Activated CD4-positive, alpha-beta memory T cell treated with anti-CD3 and anti-CD28 coated beads for 36 hours (primary cell): ENCODE data around the gene BFSP1. TPM values are rescaled to one million over a fixed set of nuclear protein-coding genes. Genes with fewer than 3 reads are reported as not detected.
A peak's percentile ranks its signal among the peaks of the same experiment; 100 is the strongest.

Experiments used
- CTCF ChIA-PET: fragments of 350-600 bp; sonication (Branson Sonifier 250); formaldehyde crosslinking; loops from one replicate; lab custom pipeline; 2021; ENCODE audit warnings: antibody characterized with exemption, inconsistent platforms; lab: Charles Lee
- POLR2A ChIA-PET: fragments of 350-600 bp; sonication (Branson Sonifier 250); formaldehyde crosslinking; loops from one replicate; lab custom pipeline; 2021; ENCODE audit warnings: antibody characterized with exemption; lab: Charles Lee
- DNase-seq: peaks from one replicate; pipeline ENCODE4 v3.0.0-alpha.2; 2020
- H3K27ac Mint-ChIP-seq: one replicate; pipeline ENCODE4 v1.8.0; 2021; ENCODE audit warnings: mixed read lengths
- H3K27me3 Mint-ChIP-seq: one replicate; pipeline ENCODE4 v1.8.0; 2021; ENCODE audit warnings: mixed read lengths
- H3K36me3 Mint-ChIP-seq: one replicate; pipeline ENCODE4 v1.8.0; 2021; ENCODE audit warnings: mixed read lengths
- H3K4me1 Mint-ChIP-seq: one replicate; pipeline ENCODE4 v1.8.0; 2021; ENCODE audit warnings: low read depth, mixed read lengths
- H3K4me3 Mint-ChIP-seq: one replicate; pipeline ENCODE4 v1.8.0; 2021; ENCODE audit warnings: mild to moderate bottlenecking, mixed read lengths
- H3K9me3 Mint-ChIP-seq: one replicate; pipeline ENCODE4 v1.8.0; 2021; ENCODE audit warnings: mixed read lengths
- intact Hi-C: fragments of 100-400 bp; cut with micrococcal nuclease; formaldehyde crosslinking; loops from one replicate; pipeline ENCODE4 v1.15.1; 2023
- total RNA-seq, 2 experiments: library from RNA; stranded (reverse); gene quantifications; one replicate each; pipeline ENCODE4 v1.2.3, GENCODE V29; 2021

Gene BFSP1
- total RNA-seq, 2 experiments from 2014 or later: 0.34 to 0.36 TPM

DNA sequence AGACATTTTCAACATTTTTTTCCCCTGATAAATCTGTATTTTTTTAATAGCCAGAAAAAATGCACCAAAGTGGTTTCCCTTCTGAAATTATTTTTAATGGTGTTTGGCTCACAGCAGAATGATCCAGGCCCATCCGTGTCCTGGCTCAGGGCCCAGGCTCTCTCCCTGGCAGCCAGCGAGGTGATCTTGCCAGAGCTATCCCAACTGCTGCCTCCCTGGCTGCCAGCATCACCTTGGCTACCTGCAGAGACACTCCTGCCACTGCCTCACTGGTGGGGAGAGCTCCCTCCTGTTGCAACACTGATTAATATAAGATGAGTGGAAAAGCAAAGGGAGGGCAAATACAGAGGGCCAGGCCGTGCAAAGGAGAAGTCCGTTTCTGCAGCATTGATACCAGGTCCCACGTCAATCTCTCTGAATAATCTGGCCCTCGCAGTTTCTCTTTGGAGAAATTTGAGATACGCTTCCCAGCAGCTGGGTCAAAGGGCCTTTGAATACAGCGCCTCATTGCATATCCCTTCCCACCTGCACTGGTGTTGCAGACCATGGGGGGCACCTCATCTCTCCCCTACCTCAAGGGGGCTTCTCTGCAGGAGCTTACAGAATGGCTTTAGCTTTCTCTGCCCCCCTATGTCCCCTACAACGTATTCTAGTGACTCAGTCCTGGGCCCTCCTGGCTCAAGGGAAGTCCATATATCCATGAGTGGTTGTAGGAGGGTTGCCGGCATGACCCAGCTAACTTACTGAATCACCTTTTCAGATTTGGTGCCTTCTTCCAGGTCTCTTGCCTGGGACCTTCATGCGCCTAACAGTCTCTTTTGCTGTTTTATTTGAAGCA is 25.9 kb upstream of the BFSP1 start:
- H3K27me3 Mint-ChIP-seq: no peaks in the 10 kb centered on the region
- intact Hi-C loops: no loop called here
- no peak overlapping the region for H3K4me3 Mint-ChIP-seq
- no peak overlapping the region for H3K27ac Mint-ChIP-seq
- no peak for DNase-seq
- ChIA-PET POLR2A (interaction anchor here (1.1 to 2.0 kb wide), 2 partner anchors 14 to 54 kb away, joined by 3 to 14 read pairs; partner anchors contain the start of gene DSTN), CTCF (interaction anchor here (0.7 to 2.9 kb wide), 4 partner anchors 14 to 126 kb away, joined by 3 to 12 read pairs (median 5); partner anchors contain the start of gene DSTN)
- no peaks in the 10 kb centered on the region for H3K9me3 Mint-ChIP-seq
- no peaks in the 10 kb centered on the region for H3K36me3 Mint-ChIP-seq
- H3K4me1 Mint-ChIP-seq: peaks cover 38% of the 10 kb centered on the region

- no peak for DNase-seq
- H3K4me3 Mint-ChIP-seq: no peak overlapping the region
- POLR2A ChIA-PET: no interaction called here
- H3K27me3 Mint-ChIP-seq: no peaks in the 10 kb centered on the region
- CTCF ChIA-PET: no interaction called here
- peaks cover 24% of the 10 kb centered on the region for H3K4me1 Mint-ChIP-seq
- no peaks in the 10 kb centered on the region for H3K36me3 Mint-ChIP-seq
- H3K27ac Mint-ChIP-seq: no peak overlapping the region
- intact Hi-C loops: no loop called here
- no peaks in the 10 kb centered on the region for H3K9me3 Mint-ChIP-seq
These were observed 23.9 kb upstream of the BFSP1 start for GRCh38 chr20:17555106-17555505.

DNA sequence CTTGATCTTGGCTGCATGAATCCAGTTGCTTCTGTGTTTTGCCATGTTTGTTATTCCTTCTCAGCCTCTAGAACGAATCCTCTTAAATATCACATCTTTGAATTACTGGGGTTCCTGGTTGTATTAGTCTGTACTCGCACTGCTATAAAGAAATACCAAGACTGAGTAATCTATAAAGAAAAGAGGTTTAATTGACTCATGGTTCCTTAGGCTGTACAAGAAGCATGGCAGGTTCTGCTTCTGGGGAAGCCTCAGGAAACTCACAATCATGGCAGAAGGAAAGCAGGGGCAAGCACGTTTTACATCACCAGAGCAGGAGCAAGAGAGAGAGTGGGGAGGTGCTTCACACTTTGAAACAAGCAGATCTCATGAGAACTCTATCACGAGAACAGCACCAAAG is 18.0 kb upstream of the BFSP1 start:
- intact Hi-C loops: no loop called here
- Mint-ChIP-seq H3K36me3 (no peaks in the 10 kb centered on the region), H3K4me1 (no peaks in the 10 kb centered on the region), H3K27me3 (peaks cover 4% of the 10 kb centered on the region), H3K4me3 (no peak overlapping the region), H3K9me3 (no peaks in the 10 kb centered on the region), H3K27ac (no peak overlapping the region)
- ChIA-PET CTCF (no interaction called here), POLR2A (no interaction called here)
- no peak for DNase-seq

DNA sequence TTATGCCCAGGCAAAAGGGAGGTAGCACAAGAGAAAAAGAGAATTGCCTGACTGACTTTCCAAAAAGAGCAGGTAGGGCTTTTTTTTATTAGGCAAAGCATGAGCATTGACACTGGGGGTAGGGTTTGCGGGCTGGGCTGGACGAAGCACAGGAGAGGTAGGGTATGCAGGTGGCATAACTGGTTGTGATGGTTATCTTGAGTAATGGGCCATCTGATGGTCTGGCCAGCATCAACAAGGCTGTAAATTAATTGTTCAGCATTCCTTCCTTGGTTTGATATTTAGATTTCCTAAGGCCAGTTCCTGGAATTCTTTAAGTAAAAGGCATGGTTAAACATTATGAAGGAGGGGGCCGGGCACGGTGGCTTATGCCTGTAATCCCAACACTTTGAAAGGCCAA is 13.9 kb upstream of the BFSP1 start:
- H3K27me3 Mint-ChIP-seq: peaks cover 12% of the 10 kb centered on the region
- no peaks in the 10 kb centered on the region for H3K4me1 Mint-ChIP-seq
- H3K27ac Mint-ChIP-seq: no peak overlapping the region
- H3K36me3 Mint-ChIP-seq: no peaks in the 10 kb centered on the region
- H3K4me3 Mint-ChIP-seq: no peak overlapping the region
- no peak for DNase-seq
- H3K9me3 Mint-ChIP-seq: no peaks in the 10 kb centered on the region
- POLR2A ChIA-PET: no interaction called here
- CTCF ChIA-PET: interaction anchor here (0.5 kb wide), 1 partner anchor 8 kb away, joined by 3 read pairs; no protein-coding TSS in a partner anchor
- intact Hi-C loops: no loop called here

DNA sequence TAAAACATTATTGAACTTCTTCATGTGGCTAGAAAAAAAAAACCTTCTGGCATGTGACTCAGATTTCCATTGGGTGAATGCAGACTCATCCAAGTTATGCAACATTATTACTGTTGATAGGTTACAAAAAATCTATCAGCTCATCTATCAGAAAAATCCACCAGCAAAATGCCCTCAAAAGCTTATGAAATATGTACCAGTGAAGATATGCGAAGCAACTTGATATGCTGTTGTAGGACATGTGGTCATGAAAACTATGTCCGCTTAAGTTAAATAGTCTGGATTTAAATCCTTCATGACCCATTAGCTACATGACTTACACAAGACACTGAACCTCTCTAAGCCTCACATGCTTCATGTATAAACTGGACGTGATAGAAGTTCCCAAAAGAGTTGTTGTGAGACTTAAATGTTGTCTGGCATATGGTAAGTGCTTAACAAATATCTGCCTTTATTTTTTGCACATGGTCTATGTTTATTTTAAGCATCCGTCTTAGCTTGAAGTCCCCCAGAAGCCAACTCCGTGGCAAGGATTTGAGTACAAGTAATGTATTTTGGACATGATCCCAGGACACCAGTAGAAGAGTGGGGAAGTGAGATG is 12.5 kb upstream of the BFSP1 start:
- no peaks in the 10 kb centered on the region for H3K9me3 Mint-ChIP-seq
- POLR2A ChIA-PET: no interaction called here
- no peak overlapping the region for H3K27ac Mint-ChIP-seq
- DNase-seq: no peak
- CTCF ChIA-PET: interaction anchor here (0.8 kb wide), 1 partner anchor 39 kb away, joined by 3 read pairs; no protein-coding TSS in a partner anchor
- H3K4me1 Mint-ChIP-seq: peaks cover 2% of the 10 kb centered on the region
- H3K36me3 Mint-ChIP-seq: no peaks in the 10 kb centered on the region
- peaks cover 10% of the 10 kb centered on the region for H3K27me3 Mint-ChIP-seq
- intact Hi-C loops: no loop called here
- H3K4me3 Mint-ChIP-seq: no peak overlapping the region

DNA sequence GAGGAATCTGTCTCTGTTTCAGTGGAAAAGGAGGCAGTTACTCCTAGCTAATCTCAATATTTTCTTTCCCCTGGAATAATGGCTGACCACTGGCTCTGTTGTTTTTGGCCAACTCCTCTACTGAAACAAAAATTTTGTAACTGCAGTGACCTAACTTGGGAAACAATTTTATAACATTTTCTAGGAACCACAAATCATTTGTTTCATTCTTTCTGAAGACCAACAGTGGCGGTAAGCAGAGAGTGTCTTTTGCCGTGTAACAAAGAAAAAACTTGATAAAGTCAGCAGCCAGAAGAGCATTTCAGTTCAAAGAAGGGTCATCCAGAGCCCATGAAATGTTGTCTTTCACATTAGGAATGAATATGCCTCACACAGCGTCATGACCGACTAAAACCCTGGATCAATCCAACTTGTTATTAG is 11.8 kb upstream of the BFSP1 start:
- intact Hi-C loops: no loop called here
- ChIA-PET POLR2A (no interaction called here), CTCF (interaction anchor here (0.8 kb wide), 1 partner anchor 39 kb away, joined by 3 read pairs; no protein-coding TSS in a partner anchor)
- no peak overlapping the region for H3K27ac Mint-ChIP-seq
- H3K4me1 Mint-ChIP-seq: peaks cover 4% of the 10 kb centered on the region
- no peak for DNase-seq
- no peaks in the 10 kb centered on the region for H3K9me3 Mint-ChIP-seq
- peaks cover 10% of the 10 kb centered on the region for H3K27me3 Mint-ChIP-seq
- H3K4me3 Mint-ChIP-seq: no peak overlapping the region
- no peaks in the 10 kb centered on the region for H3K36me3 Mint-ChIP-seq

DNA sequence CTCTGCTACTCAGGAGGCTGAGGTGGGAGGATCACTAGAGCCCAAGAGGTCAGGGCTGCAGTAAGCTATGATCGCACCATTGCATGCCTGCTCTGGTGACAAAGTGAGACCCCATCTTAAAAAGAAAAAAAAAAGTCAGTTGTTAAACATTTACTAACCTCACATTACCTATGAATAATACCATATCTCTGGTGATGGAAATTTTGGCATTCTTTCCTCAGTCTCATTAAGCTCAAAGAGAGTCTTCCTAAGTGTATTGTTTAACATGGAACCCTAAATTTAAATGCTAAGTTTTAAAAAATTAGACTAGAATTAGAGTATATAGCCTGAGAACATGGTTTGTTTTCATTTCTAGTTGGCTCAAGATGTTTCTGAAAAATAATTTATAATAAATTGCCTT is 11.3 kb upstream of the BFSP1 start:
- intact Hi-C loops: no loop called here
- Mint-ChIP-seq H3K4me1 (peaks cover 7% of the 10 kb centered on the region), H3K36me3 (no peaks in the 10 kb centered on the region), H3K4me3 (no peak overlapping the region), H3K27me3 (peaks cover 13% of the 10 kb centered on the region), H3K9me3 (no peaks in the 10 kb centered on the region), H3K27ac (no peak overlapping the region)
- DNase-seq: no peak
- ChIA-PET CTCF (interaction anchor here (0.6 to 0.9 kb wide), 2 partner anchors 38 to 111 kb away, joined by 3 to 4 read pairs; no protein-coding TSS in a partner anchor), POLR2A (interaction anchor here (0.6 kb wide), 1 partner anchor 426 kb away, joined by 6 read pairs; the partner anchor contains the start of gene MGME1)

DNA sequence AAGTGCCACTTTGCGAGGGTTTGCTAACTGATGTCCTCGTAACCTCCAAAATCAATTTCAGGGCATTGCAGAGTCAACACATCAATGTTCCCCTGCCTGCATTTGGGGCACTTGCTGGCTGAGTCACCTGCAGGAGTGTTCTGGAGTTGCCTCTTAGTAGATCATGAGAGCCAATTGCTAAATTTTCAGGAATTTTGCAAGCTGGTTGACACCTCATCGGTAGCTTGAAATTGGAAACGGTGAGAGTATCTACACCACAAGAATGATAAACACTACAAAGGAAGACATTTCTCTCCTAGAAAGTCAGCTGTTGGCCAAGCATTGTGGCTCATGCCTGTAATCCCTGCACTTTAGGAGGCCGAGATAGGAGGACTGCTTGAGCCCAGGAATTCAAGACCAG is 10.8 kb upstream of the BFSP1 start:
- Mint-ChIP-seq H3K27ac (no peak overlapping the region), H3K4me3 (no peak overlapping the region), H3K9me3 (no peaks in the 10 kb centered on the region), H3K36me3 (no peaks in the 10 kb centered on the region), H3K27me3 (peaks cover 13% of the 10 kb centered on the region), H3K4me1 (peaks cover 7% of the 10 kb centered on the region)
- no peak for DNase-seq
- CTCF ChIA-PET: interaction anchor here (0.6 to 0.9 kb wide), 2 partner anchors 37 to 110 kb away, joined by 3 to 4 read pairs; no protein-coding TSS in a partner anchor
- intact Hi-C loops: no loop called here
- POLR2A ChIA-PET: interaction anchor here (0.6 kb wide), 1 partner anchor 427 kb away, joined by 6 read pairs; the partner anchor contains the start of gene MGME1

- no peak for DNase-seq
- ChIA-PET POLR2A (no interaction called here), CTCF (interaction anchor here (0.9 to 1.9 kb wide), 2 partner anchors 37 to 38 kb away, joined by 4 read pairs; no protein-coding TSS in a partner anchor)
- Mint-ChIP-seq H3K4me1 (peaks cover 7% of the 10 kb centered on the region), H3K27ac (no peak overlapping the region), H3K36me3 (no peaks in the 10 kb centered on the region), H3K27me3 (peaks cover 13% of the 10 kb centered on the region), H3K9me3 (no peaks in the 10 kb centered on the region), H3K4me3 (no peak overlapping the region)
- intact Hi-C loops: no loop called here
These were observed 10.4 kb upstream of the BFSP1 start for GRCh38 chr20:17541596-17541995.

DNA sequence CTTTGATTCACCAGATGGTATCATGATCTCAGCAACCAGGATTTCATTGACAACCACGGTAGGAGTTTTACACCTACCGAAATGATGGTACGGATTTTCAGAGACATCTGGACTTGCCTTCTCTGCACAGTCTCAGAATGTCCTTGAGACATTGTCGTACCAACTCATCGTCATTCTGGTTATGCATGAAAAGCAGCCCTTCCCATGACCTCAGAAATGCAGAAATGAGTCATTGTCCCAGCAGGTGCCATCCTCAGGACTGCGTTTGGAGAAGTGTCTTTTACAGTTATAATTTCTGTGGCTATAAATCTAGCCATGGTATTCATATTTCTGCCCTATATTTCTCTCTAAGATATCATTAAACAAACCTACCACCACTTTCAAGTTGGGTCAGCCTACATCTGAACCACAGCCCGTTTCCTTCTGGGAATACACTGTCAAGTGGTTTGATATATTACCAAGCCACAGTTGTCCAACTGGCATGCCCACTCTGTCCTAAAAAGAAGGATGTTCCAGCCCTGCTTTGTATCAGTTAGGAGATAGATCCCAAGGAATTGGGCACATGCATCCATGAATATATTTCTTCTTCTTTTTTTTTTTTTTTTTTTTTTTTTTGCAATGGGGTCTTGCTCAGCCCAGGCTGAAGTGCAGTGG is 7.5 kb upstream of the BFSP1 start:
- Mint-ChIP-seq H3K4me3 (no peak overlapping the region), H3K27me3 (peaks cover 9% of the 10 kb centered on the region), H3K4me1 (peaks cover 11% of the 10 kb centered on the region), H3K36me3 (no peaks in the 10 kb centered on the region), H3K9me3 (no peaks in the 10 kb centered on the region), H3K27ac (no peak overlapping the region)
- ChIA-PET POLR2A (no interaction called here), CTCF (interaction anchor here (1.5 to 1.6 kb wide), 2 partner anchors 77 to 458 kb away, joined by 3 to 4 read pairs; no protein-coding TSS in a partner anchor)
- peak; percentile 62 for DNase-seq
- intact Hi-C loops: loop anchor here (1.0 to 10.0 kb wide), 3 partner anchors 20 to 596 kb away; partner anchors contain the start of genes KAT14, MGME1, PET117 and SNX5

- intact Hi-C loops: loop anchor here (1.0 to 10.0 kb wide), 7 partner anchors 20 to 597 kb away; partner anchors contain the start of genes DSTN, KAT14, MGME1 and PET117
- no peak for DNase-seq
- Mint-ChIP-seq H3K9me3 (no peaks in the 10 kb centered on the region), H3K36me3 (no peaks in the 10 kb centered on the region), H3K4me3 (no peak overlapping the region), H3K27ac (no peak overlapping the region), H3K4me1 (peaks cover 16% of the 10 kb centered on the region), H3K27me3 (peaks cover 9% of the 10 kb centered on the region)
- CTCF ChIA-PET: interaction anchor here (1.8 to 2.1 kb wide), 2 partner anchors 8 to 360 kb away, joined by 7 to 14 read pairs; no protein-coding TSS in a partner anchor
- POLR2A ChIA-PET: no interaction called here
These were observed 6.8 kb upstream of the BFSP1 start for GRCh38 chr20:17537959-17538358.
